ENCODE data around the gene BATF. TPM values are rescaled to one million over a fixed set of nuclear protein-coding genes. Genes with fewer than 3 reads are reported as not detected.
A peak's percentile ranks its signal among the peaks of the same experiment; 100 is the strongest.

Gene BATF
- total RNA-seq, 4 donors from 2014 or later: 0.28 to 6.4 (median 1.3) TPM; not detected in 1

DNA sequence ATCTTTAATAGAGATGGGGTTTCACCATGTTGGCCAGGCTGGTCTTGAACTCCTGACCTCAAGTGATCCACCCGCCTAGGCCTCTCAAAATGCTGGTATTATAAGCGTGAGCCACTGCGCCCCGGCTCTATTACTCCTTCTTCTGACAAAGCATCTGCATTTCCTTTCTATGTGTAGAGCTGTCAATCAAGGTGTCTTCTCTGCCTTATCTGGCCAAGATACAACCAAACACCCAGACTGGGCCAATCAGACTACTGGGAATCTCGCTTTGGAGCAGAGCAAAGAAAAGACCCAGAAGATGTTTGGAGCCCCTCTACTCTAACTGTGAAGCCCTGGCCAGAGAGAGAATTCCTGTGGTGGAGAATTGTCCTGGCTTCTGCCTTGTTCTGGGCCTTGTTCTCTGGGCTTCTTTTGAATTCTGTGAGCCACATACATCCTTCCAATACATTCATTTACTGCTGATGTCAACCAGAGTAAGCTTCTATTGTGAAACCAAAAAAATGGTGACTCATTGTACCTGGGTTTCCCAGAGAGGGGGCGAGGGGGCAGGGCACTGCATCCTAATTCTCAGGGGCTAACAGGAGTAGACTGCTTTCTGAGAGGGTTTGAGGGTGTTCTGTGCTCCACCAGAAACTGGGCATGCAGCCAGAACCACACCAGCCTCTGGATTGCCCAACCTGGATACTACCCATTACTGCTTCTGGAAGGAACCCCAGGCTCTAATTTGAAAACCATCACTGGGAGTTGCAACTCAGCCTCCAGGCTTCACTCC lies 37.4 kb downstream of the BATF start:
- intact Hi-C loops (cut with DNase I; ENCODE audit: low total_unique reads): no loop called here
- no peak overlapping the region for H3K27ac ChIP-seq
- no peaks in the 10 kb centered on the region for H3K27me3 ChIP-seq
- no peak for DNase-seq
- TF ChIP-seq, protein P1, sequence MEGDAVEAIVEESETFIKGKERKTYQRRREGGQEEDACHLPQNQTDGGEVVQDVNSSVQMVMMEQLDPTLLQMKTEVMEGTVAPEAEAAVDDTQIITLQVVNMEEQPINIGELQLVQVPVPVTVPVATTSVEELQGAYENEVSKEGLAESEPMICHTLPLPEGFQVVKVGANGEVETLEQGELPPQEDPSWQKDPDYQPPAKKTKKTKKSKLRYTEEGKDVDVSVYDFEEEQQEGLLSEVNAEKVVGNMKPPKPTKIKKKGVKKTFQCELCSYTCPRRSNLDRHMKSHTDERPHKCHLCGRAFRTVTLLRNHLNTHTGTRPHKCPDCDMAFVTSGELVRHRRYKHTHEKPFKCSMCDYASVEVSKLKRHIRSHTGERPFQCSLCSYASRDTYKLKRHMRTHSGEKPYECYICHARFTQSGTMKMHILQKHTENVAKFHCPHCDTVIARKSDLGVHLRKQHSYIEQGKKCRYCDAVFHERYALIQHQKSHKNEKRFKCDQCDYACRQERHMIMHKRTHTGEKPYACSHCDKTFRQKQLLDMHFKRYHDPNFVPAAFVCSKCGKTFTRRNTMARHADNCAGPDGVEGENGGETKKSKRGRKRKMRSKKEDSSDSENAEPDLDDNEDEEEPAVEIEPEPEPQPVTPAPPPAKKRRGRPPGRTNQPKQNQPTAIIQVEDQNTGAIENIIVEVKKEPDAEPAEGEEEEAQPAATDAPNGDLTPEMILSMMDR (IDR thresholded peaks at IDR 0.05): no peak
- TF ChIP-seq POLR2A (IDR thresholded peaks at IDR 0.05): no peak
- H3K4me1 ChIP-seq: no peaks in the 10 kb centered on the region
- H3K4me3 ChIP-seq: no peak overlapping the region
- H3K9me3 ChIP-seq: no peaks in the 10 kb centered on the region
- H3K36me3 ChIP-seq: no peaks in the 10 kb centered on the region

DNA sequence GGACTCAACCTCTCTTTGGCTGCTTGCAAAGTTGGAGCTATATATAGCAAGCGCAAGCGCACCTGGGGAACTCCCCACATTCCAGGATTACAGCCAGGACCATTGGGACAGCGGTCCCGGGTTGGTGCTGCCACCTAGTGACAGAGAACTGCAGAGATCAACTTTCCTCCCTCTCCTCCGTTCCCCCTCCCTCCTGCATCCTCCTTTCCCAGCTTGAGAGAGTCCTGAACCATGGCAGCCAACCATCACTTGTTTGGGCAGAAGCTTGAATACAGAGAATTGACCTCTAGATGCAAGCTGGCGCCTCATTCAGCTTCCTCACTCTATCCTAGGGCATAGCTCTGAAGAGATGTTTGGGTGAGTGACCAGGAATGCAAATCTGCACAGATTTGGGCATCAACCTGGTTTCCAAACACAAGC lies 38.8 kb downstream of the BATF start:
- Histone ChIP-seq H3K36me3 (no peaks in the 10 kb centered on the region), H3K4me3 (no peak overlapping the region), H3K9me3 (no peaks in the 10 kb centered on the region), H3K4me1 (no peaks in the 10 kb centered on the region), H3K27ac (no peak overlapping the region), H3K27me3 (no peaks in the 10 kb centered on the region)
- DNase-seq: peak; percentile 55 to 56
- TF ChIP-seq, protein P1 (IDR thresholded peaks at IDR 0.05): peak; percentile 48 to 69 (median 64)
- TF ChIP-seq POLR2A (IDR thresholded peaks at IDR 0.05): no peak
- intact Hi-C loops (cut with DNase I; ENCODE audit: low total_unique reads): no loop called here

DNA sequence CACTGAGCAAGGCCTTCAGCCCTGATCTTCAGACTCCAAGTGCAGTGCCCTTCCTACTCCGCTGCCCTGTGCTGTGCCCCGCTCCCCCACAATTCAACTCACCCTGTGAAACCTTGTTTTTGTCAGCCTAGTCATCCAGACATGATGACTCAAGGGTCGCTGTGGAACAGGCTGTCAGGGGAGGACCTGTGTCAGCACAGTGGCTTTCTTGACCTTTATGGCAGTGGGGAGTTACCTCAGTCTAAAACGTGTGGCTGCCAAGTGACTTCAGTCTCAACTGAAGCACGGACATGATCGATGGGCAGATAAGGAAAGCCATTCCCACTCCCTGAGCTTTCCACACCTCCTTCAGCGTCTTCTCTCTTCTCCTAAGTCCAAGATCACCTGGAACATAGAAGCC lies 39.8 kb downstream of the BATF start:
- intact Hi-C loops (cut with DNase I; ENCODE audit: low total_unique reads): no loop called here
- no peak overlapping the region for H3K27ac ChIP-seq
- no peaks in the 10 kb centered on the region for H3K9me3 ChIP-seq
- DNase-seq: no peak
- no peaks in the 10 kb centered on the region for H3K27me3 ChIP-seq
- no peaks in the 10 kb centered on the region for H3K36me3 ChIP-seq
- no peak overlapping the region for H3K4me3 ChIP-seq
- TF ChIP-seq, protein P1 (IDR thresholded peaks at IDR 0.05): no peak
- no peak for TF ChIP-seq POLR2A (IDR thresholded peaks at IDR 0.05)
- no peaks in the 10 kb centered on the region for H3K4me1 ChIP-seq

DNA sequence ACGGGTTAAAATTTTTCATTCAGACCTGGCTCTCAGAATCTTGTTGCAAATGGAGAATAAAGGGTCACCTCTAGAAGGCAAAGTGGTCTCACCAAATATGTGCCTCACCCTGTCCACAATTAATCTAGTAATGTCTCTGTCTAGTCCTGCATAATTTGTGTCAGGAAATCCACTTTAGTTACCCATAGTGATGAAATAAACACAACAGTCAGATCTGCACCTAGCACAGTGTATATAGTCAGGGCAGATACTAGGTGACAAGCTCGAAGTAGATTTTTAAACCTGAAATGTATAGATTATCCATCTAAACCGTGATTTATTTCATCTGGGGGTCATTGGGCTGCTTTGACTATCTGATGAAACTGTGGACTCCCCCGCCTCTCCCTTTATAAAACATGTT lies 40.2 kb downstream of the BATF start:
- no peaks in the 10 kb centered on the region for H3K27me3 ChIP-seq
- H3K9me3 ChIP-seq: no peaks in the 10 kb centered on the region
- no peaks in the 10 kb centered on the region for H3K4me1 ChIP-seq
- no peak overlapping the region for H3K4me3 ChIP-seq
- DNase-seq: no peak
- H3K27ac ChIP-seq: no peak overlapping the region
- TF ChIP-seq POLR2A (IDR thresholded peaks at IDR 0.05): no peak
- TF ChIP-seq, protein P1 (IDR thresholded peaks at IDR 0.05): no peak
- no peaks in the 10 kb centered on the region for H3K36me3 ChIP-seq
- intact Hi-C loops (cut with DNase I; ENCODE audit: low total_unique reads): no loop called here

DNA sequence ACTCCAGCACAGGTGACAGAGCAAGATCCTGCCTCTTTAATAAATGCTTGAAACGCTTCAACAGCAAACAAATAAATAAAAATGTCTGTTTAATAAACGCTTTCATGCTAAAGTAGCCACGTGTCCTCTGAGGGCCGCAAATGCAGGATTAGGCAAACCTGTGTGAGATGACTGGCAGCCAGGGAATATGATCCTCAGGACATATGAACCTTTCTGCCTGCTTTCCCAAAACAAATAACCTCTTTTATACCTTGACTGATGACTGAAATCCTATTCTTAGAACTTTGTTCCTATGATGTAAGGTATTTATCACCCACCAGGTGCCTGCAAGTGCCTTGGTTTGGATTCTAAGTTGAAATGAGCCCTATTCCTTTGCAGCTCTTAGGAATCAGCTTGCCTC lies 41.7 kb downstream of the BATF start:
- H3K36me3 ChIP-seq: no peaks in the 10 kb centered on the region
- no peaks in the 10 kb centered on the region for H3K27me3 ChIP-seq
- no peaks in the 10 kb centered on the region for H3K9me3 ChIP-seq
- no peak overlapping the region for H3K4me3 ChIP-seq
- intact Hi-C loops (cut with DNase I; ENCODE audit: low total_unique reads): no loop called here
- no peak for DNase-seq
- no peaks in the 10 kb centered on the region for H3K4me1 ChIP-seq
- no peak overlapping the region for H3K27ac ChIP-seq
- TF ChIP-seq POLR2A (IDR thresholded peaks at IDR 0.05): no peak
- TF ChIP-seq, protein P1 (IDR thresholded peaks at IDR 0.05): no peak

Measured in uterus (tissue), 4 donors.